ENCODE results near the gene GLCE. TPM values are rescaled to one million over a fixed set of nuclear protein-coding genes. Genes with fewer than 3 reads are reported as not detected.

Gene GLCE
- total and polyA plus RNA-seq, 5 donors = 4.8 to 10.2 (median 8.8) TPM

DNA sequence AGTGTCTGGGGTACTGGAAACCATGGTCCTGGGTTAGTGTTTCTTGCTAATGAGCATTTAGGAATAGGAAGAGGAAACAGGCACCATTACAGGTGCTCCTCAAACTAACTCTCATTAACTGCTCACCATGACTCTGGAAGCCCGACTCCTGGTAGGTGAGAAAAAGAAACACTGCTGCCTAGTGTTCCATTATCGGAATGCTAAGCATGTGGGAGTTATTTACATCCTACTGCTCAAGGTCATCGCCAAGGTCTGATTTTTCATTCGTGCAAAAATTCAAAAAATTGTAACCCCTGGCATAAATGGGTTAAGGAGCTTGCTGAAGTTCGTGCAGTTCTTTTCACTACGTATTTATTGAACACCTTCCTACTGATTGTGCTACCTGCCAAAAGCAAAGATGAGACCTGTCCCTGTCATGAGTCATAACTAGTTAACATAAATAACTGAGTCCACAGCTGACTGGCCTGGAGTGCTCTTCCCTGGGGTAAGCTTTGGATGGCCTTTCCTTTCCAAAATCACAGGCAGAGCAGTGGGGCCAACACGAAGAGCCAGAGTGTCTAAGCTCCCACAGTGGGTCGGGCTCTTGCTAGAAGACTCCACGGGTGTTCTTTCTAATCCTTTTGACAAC lies 115.6 kb downstream of the GLCE start:
- intact Hi-C loops (cut with DNase I) = no loop called here
- DNase-seq (no peak), ATAC-seq (no peak)
- no peaks in the 10 kb centered on the region for H3K27me3 ChIP-seq (ENCODE audit: control insufficient read depth, insufficient read depth)
- H3K4me1 ChIP-seq (ENCODE audit: control insufficient read depth, insufficient read depth, low read length) = no peaks in the 10 kb centered on the region
- WGBS = 52% methylated on average over 9 of the region's 9 CpGs
- H3K4me3 ChIP-seq (ENCODE audit: low read length) = no peak overlapping the region
- H3K9me3 ChIP-seq (ENCODE audit: control insufficient read depth, low read length) = no peaks in the 10 kb centered on the region
- no peak overlapping the region for H3K27ac ChIP-seq (ENCODE audit: low read length)

DNA sequence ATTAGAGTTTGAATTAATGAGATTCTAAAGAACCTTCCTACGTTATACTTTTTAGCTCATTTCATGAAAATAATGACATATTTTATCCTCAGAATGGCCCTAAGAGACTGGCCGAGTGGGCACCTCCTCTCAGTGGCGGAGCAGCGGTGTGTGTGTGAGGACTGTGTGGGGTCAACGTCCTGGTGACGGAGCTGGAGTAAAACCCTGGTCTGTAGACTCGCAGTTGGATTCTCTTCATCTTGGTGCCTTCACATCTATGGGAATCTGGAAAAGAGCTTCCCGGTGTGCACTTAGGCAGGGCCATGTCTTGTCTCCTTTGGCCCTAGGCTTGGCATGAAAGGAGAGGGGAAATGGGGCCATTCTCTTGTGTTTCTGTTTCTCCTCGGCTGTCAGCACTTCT lies 116.9 kb downstream of the GLCE start:
- H3K4me1 ChIP-seq (ENCODE audit: control insufficient read depth, insufficient read depth, low read length) = no peaks in the 10 kb centered on the region
- ATAC-seq (no peak), DNase-seq (no peak)
- intact Hi-C loops (cut with DNase I) = no loop called here
- no peaks in the 10 kb centered on the region for H3K9me3 ChIP-seq (ENCODE audit: control insufficient read depth, low read length)
- no peak overlapping the region for H3K4me3 ChIP-seq (ENCODE audit: low read length)
- no peaks in the 10 kb centered on the region for H3K27me3 ChIP-seq (ENCODE audit: control insufficient read depth, insufficient read depth)
- H3K27ac ChIP-seq (ENCODE audit: low read length) = no peak overlapping the region
- 79% methylated on average over 9 of the region's 9 CpGs for WGBS

DNA sequence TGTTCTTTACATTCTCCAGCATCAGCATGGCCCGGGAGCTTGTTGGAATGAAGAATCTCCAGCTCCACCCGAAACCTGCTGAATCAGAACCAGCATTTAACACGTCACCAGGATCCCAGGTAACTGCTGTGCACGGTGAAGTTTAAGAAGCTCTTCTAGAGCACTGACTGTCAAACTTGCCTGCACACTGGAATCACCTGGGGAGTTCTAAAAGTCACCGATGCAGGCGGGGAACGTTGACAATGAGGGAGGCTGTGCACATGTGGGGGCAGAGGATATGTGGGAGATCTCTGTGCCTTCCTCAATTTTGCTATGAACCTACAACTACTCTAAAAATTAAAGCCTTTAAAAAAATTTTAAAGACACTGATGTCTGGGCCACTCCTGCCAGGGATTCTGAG lies 119.2 kb downstream of the GLCE start:
- ATAC-seq = no peak
- WGBS = 92% methylated on average over 7 of the region's 7 CpGs
- Histone ChIP-seq H3K4me3 (ENCODE audit: low read length) (no peak overlapping the region), H3K27me3 (ENCODE audit: control insufficient read depth, insufficient read depth) (no peaks in the 10 kb centered on the region), H3K4me1 (ENCODE audit: control insufficient read depth, insufficient read depth, low read length) (no peaks in the 10 kb centered on the region), H3K27ac (ENCODE audit: low read length) (no peak overlapping the region), H3K9me3 (ENCODE audit: control insufficient read depth, low read length) (no peaks in the 10 kb centered on the region)
- no peak for DNase-seq
- intact Hi-C loops (cut with DNase I) = no loop called here

DNA sequence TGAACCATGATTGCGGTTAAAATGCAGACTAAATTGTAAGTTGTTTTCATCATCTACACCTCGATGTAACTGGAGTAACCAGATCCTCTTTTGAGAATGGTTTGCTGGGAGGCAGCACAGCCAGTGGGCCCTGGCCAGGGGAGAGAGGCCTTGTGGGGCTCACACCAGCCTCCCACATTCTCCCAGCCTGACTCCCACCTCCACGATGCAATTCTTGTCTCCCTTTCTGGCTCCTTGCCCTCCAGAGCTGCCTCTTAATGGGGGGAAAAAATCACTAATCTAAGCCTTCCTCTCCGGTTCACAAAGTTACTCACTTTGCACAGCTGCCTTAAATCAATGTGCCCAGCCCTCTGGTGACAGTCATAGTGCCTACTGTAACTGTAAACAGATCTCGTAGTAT lies 120.3 kb downstream of the GLCE start:
- intact Hi-C loops (cut with DNase I) = no loop called here
- H3K27me3 ChIP-seq (ENCODE audit: control insufficient read depth, insufficient read depth) = no peaks in the 10 kb centered on the region
- H3K4me3 ChIP-seq (ENCODE audit: low read length) = no peak overlapping the region
- WGBS = 65% methylated on average over 5 of the region's 5 CpGs
- DNase-seq (no peak), ATAC-seq (no peak)
- H3K4me1 ChIP-seq (ENCODE audit: control insufficient read depth, insufficient read depth, low read length) = no peaks in the 10 kb centered on the region
- H3K27ac ChIP-seq (ENCODE audit: low read length) = no peak overlapping the region
- H3K9me3 ChIP-seq (ENCODE audit: control insufficient read depth, low read length) = no peaks in the 10 kb centered on the region

DNA sequence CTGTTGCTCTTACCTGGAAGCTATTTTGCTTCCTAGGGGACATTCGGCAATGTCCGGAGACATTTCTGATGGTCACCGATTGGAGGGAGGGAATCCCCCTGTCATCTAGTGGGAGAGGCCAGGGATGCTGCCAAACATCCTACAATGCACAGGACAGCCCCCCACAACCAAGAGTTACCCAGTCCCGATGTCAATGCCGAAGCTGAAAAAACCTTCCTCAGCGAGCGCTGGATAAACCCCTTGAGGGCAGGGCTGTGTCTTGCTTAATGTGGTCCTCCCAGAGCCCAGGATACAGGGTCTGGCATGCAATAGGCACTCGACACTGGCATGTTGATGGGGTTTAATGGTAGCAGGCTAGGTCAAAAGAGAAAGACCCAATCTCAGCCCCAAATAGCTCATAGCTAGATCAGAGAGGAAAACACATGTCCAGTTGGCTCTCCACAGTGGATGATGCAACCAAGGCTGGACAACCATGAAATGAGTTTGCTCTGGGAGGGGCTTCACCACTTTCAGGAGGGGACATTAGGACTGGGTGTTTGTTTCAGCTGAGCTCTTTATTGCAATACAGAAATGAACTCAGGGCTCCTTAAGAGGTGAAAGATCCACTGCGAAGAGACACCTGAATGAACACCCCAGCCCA lies 121.8 kb downstream of the GLCE start:
- ATAC-seq = no peak
- DNase-seq = no peak
- Histone ChIP-seq H3K27ac (ENCODE audit: low read length) (no peak overlapping the region), H3K27me3 (ENCODE audit: control insufficient read depth, insufficient read depth) (no peaks in the 10 kb centered on the region), H3K9me3 (ENCODE audit: control insufficient read depth, low read length) (no peaks in the 10 kb centered on the region), H3K4me3 (ENCODE audit: low read length) (no peak overlapping the region), H3K4me1 (ENCODE audit: control insufficient read depth, insufficient read depth, low read length) (no peaks in the 10 kb centered on the region)
- WGBS = 84% methylated on average over 9 of the region's 9 CpGs
- intact Hi-C loops (cut with DNase I) = no loop called here

DNA sequence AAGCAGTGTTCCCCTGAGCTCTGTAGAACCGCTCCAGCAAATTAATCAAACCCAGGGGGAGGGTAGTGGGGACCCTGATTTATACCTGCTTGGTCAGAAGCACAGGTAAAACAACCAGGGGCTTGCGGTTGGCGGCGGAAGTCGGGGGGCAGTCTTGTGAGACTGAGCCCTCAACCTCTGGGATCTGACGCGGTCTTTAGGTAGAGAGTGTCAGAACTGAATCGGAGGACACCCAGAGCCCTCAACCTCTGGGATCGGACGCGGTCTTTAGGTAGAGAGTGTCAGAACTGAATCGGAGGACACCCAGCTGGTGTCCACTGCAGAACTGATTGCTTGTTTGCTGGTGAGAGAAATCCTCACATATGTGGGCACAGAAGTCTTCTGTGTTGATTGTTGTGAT lies 125.4 kb downstream of the GLCE start:
- no peak overlapping the region for H3K27ac ChIP-seq (ENCODE audit: low read length)
- H3K9me3 ChIP-seq (ENCODE audit: control insufficient read depth, low read length) = no peaks in the 10 kb centered on the region
- no peaks in the 10 kb centered on the region for H3K27me3 ChIP-seq (ENCODE audit: control insufficient read depth, insufficient read depth)
- ATAC-seq = no peak
- no peaks in the 10 kb centered on the region for H3K4me1 ChIP-seq (ENCODE audit: control insufficient read depth, insufficient read depth, low read length)
- DNase-seq = no peak
- WGBS = 93% methylated on average over 12 of the region's 12 CpGs
- H3K4me3 ChIP-seq (ENCODE audit: low read length) = no peak overlapping the region
- intact Hi-C loops (cut with DNase I) = no loop called here

DNA sequence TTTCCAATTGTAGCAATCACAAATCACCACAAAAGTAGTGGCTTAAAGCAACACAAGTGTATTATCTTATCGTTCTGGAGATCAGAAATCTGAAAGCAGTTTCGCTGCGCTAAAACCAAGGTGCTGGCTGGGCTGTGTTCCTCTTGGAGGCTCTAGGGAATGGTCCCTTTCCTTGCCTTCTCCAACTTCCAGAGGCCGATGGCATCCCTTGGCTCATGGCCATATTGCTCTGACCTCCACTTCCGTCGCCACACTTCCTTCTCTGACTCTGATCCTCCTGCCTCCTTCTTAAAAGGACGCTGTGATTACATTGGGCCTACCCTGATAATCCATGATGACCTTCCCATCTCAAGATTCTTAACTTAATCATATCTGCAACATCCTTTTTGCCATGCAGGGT lies 127.6 kb downstream of the GLCE start:
- intact Hi-C loops (cut with DNase I) = no loop called here
- no peak for DNase-seq
- Histone ChIP-seq H3K27ac (ENCODE audit: low read length) (no peak overlapping the region), H3K27me3 (ENCODE audit: control insufficient read depth, insufficient read depth) (no peaks in the 10 kb centered on the region), H3K4me1 (ENCODE audit: control insufficient read depth, insufficient read depth, low read length) (no peaks in the 10 kb centered on the region), H3K9me3 (ENCODE audit: control insufficient read depth, low read length) (no peaks in the 10 kb centered on the region), H3K4me3 (ENCODE audit: low read length) (no peak overlapping the region)
- 82% methylated on average over 7 of the region's 7 CpGs for WGBS
- ATAC-seq = no peak

DNA sequence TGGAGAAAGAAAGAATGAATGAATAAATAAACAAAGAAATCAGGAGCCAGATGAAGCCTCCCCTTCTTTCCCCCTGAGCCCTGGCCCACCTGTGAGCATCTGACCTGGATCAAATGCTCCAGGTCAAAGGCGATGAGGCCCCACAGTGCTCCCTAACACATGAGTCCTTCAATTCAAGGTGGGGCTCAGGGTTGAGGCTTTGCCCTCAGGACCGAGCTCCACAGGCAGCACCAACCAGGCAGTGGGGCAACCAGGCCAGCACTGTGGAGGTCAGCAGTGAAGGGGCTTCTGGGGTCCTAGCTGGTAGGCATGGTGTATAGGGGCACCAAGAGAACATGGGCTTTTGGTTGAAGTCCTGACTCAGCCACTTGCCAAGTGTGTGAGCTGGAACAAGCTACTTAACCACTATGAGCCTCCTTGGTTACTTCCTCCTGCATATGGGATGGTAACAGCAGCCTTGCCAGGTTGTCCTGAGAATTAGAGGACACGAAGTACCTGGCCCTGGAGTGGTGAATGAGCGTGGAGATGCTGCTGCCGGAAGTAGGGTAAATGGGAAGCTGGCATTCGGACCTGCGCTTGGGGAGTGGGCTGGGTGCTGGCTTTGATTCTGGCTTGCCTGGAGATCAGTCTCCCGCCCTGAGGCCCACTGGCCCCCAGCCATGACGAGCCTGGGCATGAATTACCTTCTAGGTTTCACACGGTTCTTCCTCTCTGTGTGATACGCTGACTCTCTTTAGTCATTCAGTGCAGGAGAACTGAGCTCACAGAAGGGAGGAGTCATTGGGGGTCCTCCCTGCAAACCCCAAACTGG lies 128.3 kb downstream of the GLCE start:
- no peak overlapping the region for H3K4me3 ChIP-seq (ENCODE audit: low read length)
- intact Hi-C loops (cut with DNase I) = no loop called here
- WGBS = 92% methylated on average over 11 of the region's 11 CpGs
- no peaks in the 10 kb centered on the region for H3K9me3 ChIP-seq (ENCODE audit: control insufficient read depth, low read length)
- no peak for DNase-seq
- H3K27me3 ChIP-seq (ENCODE audit: control insufficient read depth, insufficient read depth) = no peaks in the 10 kb centered on the region
- H3K27ac ChIP-seq (ENCODE audit: low read length) = no peak overlapping the region
- no peaks in the 10 kb centered on the region for H3K4me1 ChIP-seq (ENCODE audit: control insufficient read depth, insufficient read depth, low read length)
- no peak for ATAC-seq

DNA sequence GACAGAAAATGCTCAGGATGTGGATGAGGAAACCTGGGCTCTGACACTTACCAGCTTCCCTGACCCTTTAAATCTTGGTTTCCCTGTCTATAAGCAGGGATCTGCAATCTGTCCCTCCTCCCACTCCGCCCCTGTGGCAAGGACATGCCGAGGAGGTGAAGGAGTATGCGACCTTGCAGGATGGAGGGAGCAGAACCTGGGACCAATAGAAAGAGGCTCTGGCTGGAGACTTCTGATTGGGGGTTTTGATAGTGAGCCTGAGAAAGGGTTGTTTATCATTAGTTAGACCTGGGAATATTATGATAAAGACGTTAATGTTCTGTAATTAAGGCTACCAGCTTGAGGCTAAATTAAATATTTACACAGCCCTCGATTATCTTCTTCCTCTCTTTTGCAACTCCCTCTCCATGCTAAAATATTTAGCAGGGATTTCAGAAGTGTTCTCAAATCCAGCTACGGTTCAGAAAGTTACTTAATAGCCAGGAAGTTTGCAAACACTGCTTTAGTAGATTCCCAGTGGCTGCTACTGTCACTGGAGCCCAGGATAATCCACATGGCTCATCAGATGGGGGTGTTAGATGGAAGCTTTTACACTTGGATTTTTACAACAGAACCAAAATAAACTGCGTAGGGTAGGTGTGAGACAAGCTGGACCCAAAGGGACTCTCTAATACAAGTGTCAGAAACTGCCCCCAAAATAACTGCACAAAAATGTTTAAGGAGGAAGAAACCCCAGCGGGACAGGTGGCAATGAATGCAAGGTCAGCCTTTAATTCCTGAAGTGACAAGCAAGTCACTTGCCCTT lies 129.1 kb downstream of the GLCE start:
- DNase-seq = no peak
- Histone ChIP-seq H3K9me3 (ENCODE audit: control insufficient read depth, low read length) (no peaks in the 10 kb centered on the region), H3K27me3 (ENCODE audit: control insufficient read depth, insufficient read depth) (no peaks in the 10 kb centered on the region), H3K4me1 (ENCODE audit: control insufficient read depth, insufficient read depth, low read length) (no peaks in the 10 kb centered on the region), H3K27ac (ENCODE audit: low read length) (no peak overlapping the region), H3K4me3 (ENCODE audit: low read length) (no peak overlapping the region)
- intact Hi-C loops (cut with DNase I) = no loop called here
- 49% methylated on average over 8 of the region's 8 CpGs for WGBS
- ATAC-seq = peak in 1 of 2 donors; percentile 21

DNA sequence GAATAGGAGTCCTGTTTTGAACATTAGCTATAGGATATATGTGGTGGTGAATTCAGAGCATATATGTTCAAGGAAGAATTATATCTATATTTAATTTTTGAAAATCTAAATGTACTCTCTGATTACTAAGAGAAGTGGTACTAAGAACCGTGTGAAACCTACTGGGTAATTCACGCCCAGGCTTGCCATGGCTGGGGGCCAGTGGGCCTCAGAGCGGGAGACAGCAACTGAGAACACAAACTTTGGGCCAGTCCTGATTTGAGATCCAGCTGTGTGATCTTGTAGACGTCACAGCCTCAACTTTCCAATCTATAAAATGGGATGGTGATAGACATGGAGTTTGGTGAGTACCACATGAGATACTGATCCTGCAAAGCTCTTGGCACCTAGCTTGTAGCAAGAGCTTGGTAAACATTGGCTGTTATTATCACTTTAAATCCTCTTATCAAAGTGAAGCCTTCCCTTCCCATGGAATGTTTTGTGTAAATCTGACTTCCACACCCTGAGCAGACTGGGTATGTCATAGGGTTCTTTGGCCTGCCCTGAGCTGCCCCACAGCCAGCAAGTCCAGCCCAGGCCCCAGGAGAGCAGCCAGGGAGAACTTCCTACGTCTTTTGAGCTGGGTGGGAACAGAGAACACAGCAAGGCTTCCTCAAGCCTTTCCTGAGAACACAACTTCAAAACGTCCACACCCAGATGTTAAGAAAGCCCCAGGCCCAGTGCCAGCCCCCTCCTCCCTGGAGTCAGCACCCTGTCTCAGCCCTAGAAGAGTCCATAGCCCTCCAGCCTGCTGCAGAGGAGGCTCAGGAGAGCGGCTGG lies 130.1 kb downstream of the GLCE start:
- Histone ChIP-seq H3K27ac (ENCODE audit: low read length) (no peak overlapping the region), H3K9me3 (ENCODE audit: control insufficient read depth, low read length) (no peaks in the 10 kb centered on the region), H3K4me3 (ENCODE audit: low read length) (no peak overlapping the region), H3K27me3 (ENCODE audit: control insufficient read depth, insufficient read depth) (no peaks in the 10 kb centered on the region), H3K4me1 (ENCODE audit: control insufficient read depth, insufficient read depth, low read length) (no peaks in the 10 kb centered on the region)
- ATAC-seq (peak; percentile 94 to 98), DNase-seq (peak; percentile 87 to 92 (median 87))
- intact Hi-C loops (cut with DNase I) = no loop called here
- 59% methylated on average over 7 of the region's 7 CpGs for WGBS
